Uterus (tissue), 4 donors: ENCODE measurements around the gene LNP1. TPM values are rescaled to one million over a fixed set of nuclear protein-coding genes. Genes with fewer than 3 reads are reported as not detected.

Experiments
- DNase-seq, 2 donors: peaks; one replicate each; pipeline ENCODE4 v3.0.0-alpha.2; 2019 to 2020
- H3K27ac ChIP-seq, 2 donors: fragments of 200-600 bp; sonication (generic); 1 replicate in 1 of 2; 2 replicates in 1 of 2; pipeline ENCODE4 v1.5.1; 2016 to 2018
- H3K27me3 ChIP-seq, 2 donors: fragments of 200-600 bp; sonication (generic); one replicate each; pipeline ENCODE4 v1.5.1; 2018 to 2019; ENCODE audit warnings: control low read depth in 1 of 2
- H3K36me3 ChIP-seq, 2 donors: fragments of 200-600 bp; sonication (generic); one replicate each; pipeline ENCODE4 v1.5.1; 2019; ENCODE audit warnings: control low read depth in 1 of 2
- H3K4me1 ChIP-seq, 2 donors: fragments of 200-600 bp; sonication (generic); one replicate each; pipeline ENCODE4 v1.5.1; 2018 to 2019; ENCODE audit warnings: control low read depth in 1 of 2
- H3K4me3 ChIP-seq, 2 donors: fragments of 200-600 bp; sonication (generic); 1 replicate in 1 of 2; 2 replicates in 1 of 2; pipeline ENCODE4 v1.5.1; 2018 to 2019; ENCODE audit warnings: mild to moderate bottlenecking in 1 of 2
- H3K9me3 ChIP-seq, 2 donors: fragments of 200-600 bp; sonication (generic); one replicate each; pipeline ENCODE4 v1.5.1; 2019; ENCODE audit warnings: control low read depth in 1 of 2
- CTCF ChIP-seq, 4 experiments: fragments of 200-600 bp in 2 of 4; fragments of 450-650 bp in 2 of 4; sonication (generic) in 2 of 4; IDR thresholded peaks; one replicate each; pipeline ENCODE4 v1.5.1; 2016 to 2019; ENCODE audit warnings: antibody characterized with exemption in 4 of 4, mild to moderate bottlenecking in 2 of 4, moderate library complexity in 1 of 4
- POLR2A ChIP-seq, 2 donors: fragments of 450-650 bp; IDR thresholded peaks; one replicate each; pipeline ENCODE4 v1.6.1; 2016; ENCODE audit warnings: antibody characterized with exemption in 2 of 2, mild to moderate bottlenecking in 1 of 2, moderate library complexity in 1 of 2
- intact Hi-C: fragments of 100-400 bp; cut with DNase I; formaldehyde crosslinking; loops from one replicate; pipeline ENCODE4 v1.15.1; 2023; ENCODE audit warnings: low total_unique reads
- total RNA-seq, 4 donors: library from RNA; depleted of rRNA in 3 of 4; stranded (reverse); fragments of >200 nt in 3 of 4; gene quantifications; one replicate each; pipeline versions ENCODE4 v1.1.0 to v1.2.4, GENCODE V29; 2014 to 2023
- donor health status: DM: yes; HTN: yes; CAD: no.

LNP1 gene
- total RNA-seq, 4 donors from 2014 or later, result 1.3 to 12.9 (median 4.4) TPM; not detected in 1

- Histone ChIP-seq H3K27ac (no peak overlapping the region), H3K9me3 (no peaks in the 10 kb centered on the region), H3K4me3 (peak overlapping the region in 1 of 2 donors; percentile 76), H3K27me3 (no peaks in the 10 kb centered on the region), H3K36me3 (no peaks in the 10 kb centered on the region), H3K4me1 (no peaks in the 10 kb centered on the region)
- TF ChIP-seq CTCF (IDR thresholded peaks at IDR 0.05), result no peak
- TF ChIP-seq POLR2A (IDR thresholded peaks at IDR 0.05), result no peak
- DNase-seq, result no peak
- intact Hi-C loops, result no loop called here
Observed at GRCh38 chr3:100403362-100404249, 2.3 kb downstream of the LNP1 start.

GRCh38 chr3:100404250-100404548, 2.9 kb downstream of the LNP1 start:
- DNase-seq, result no peak
- Histone ChIP-seq H3K27ac (no peak overlapping the region), H3K36me3 (no peaks in the 10 kb centered on the region), H3K4me1 (no peaks in the 10 kb centered on the region), H3K4me3 (no peak overlapping the region), H3K27me3 (no peaks in the 10 kb centered on the region), H3K9me3 (no peaks in the 10 kb centered on the region)
- intact Hi-C loops, result no loop called here
- TF ChIP-seq CTCF (IDR thresholded peaks at IDR 0.05) (no peak), POLR2A (IDR thresholded peaks at IDR 0.05) (no peak)

- intact Hi-C loops, result no loop called here
- Histone ChIP-seq H3K27me3 (no peaks in the 10 kb centered on the region), H3K36me3 (no peaks in the 10 kb centered on the region), H3K9me3 (no peaks in the 10 kb centered on the region), H3K4me3 (no peak overlapping the region), H3K27ac (no peak overlapping the region), H3K4me1 (no peaks in the 10 kb centered on the region)
- DNase-seq, result no peak
- TF ChIP-seq POLR2A (IDR thresholded peaks at IDR 0.05) (no peak), CTCF (IDR thresholded peaks at IDR 0.05) (no peak)
Observed at GRCh38 chr3:100407164-100407563, 5.8 kb downstream of the LNP1 start.

- H3K4me1 ChIP-seq, result no peaks in the 10 kb centered on the region
- H3K27ac ChIP-seq, result no peak overlapping the region
- intact Hi-C loops, result no loop called here
- H3K36me3 ChIP-seq, result no peaks in the 10 kb centered on the region
- TF ChIP-seq POLR2A (IDR thresholded peaks at IDR 0.05) (no peak), CTCF (IDR thresholded peaks at IDR 0.05) (no peak)
- H3K9me3 ChIP-seq, result no peaks in the 10 kb centered on the region
- H3K4me3 ChIP-seq, result no peak overlapping the region
- H3K27me3 ChIP-seq, result no peaks in the 10 kb centered on the region
- DNase-seq, result no peak
Observed at GRCh38 chr3:100407977-100408532, 6.7 kb downstream of the LNP1 start.
